ENCODE results near the gene VEGFA. TPM values are rescaled to one million over a fixed set of nuclear protein-coding genes. Genes with fewer than 3 reads are reported as not detected.
"Not testable (repeated sequence)": the region's sequence is repeated elsewhere in the genome, so short reads cannot be mapped to it uniquely, and the experiment has no call there.

The VEGFA gene
- total RNA-seq, 1 donor from 2014 or later = 19.8 TPM

DNA sequence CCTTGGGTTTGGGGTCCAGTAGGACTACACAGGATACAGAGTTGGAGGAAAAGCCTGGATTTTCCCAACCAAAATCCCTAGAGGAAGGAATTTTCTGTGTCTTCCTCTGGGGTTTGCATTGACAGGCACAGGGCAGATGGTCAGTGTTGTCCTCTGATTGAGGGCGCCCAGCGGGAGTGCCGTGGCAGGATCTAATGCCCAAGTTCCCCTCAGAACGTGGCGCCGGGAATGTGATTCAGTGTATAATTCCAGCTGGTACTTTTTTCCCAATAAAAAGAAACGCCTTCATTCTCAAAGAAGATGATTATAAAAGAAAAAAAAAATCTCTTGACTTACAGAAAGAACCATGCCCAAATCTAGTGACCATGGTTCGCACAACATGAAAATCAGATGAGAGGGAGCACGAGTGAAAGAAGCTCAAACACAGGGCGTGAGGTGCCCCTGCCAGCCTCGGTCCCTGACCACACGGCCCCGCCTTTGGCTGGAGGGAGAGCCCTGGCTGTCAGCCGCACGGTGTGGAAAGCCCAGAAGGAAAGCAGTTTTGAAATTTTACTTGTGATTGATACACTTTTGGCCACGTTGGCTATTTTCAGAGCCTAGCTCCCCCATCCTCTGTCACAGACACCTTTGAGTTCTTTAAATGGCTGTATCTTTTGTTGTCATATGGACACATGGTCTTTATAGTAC is 31.6 kb downstream of the VEGFA start:
- no peak for DNase-seq (ENCODE audit: low read depth, low spot score)

GRCh38 chr6:43803055-43803782 is 33.2 kb downstream of the VEGFA start:
- DNase-seq (ENCODE audit: low read depth, low spot score) = no peak

DNA sequence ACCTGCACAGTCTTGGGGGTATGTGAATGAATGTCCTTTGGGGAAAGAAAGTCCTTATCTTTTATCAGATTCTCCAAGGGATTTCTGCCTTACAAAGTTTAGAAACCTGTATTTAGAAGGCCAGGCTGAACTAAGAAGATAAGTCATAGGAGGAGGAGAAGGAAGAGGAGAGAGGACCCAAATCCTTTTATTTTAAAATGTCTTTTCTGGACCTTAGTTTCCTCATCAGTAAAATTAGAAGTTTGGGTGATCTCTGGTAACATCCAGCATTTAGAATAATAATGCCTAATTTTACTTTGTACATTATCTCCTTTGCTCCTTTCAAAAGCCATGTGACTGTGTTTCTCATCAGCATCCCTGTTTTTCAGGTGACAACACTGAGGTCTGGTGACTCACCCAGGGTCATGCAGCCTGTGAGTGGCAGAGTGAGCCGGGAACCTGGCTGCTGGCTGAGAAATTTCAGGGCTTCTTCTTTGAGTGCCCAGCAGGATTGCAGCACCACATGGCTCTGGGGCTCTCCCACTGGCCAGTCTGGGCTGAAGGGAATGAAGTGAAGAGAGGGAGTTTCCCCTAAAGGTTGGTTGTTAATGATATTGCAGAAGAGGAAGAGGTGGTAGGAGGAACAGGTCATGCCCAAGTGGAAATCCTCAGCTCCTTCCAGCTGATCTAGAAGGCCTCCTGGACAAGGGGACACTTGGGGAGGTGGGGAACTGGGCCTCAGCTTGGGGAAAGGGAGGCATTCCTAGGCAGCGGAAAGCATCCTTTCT is 34.0 kb downstream of the VEGFA start:
- no peak for DNase-seq (ENCODE audit: low read depth, low spot score)

DNA sequence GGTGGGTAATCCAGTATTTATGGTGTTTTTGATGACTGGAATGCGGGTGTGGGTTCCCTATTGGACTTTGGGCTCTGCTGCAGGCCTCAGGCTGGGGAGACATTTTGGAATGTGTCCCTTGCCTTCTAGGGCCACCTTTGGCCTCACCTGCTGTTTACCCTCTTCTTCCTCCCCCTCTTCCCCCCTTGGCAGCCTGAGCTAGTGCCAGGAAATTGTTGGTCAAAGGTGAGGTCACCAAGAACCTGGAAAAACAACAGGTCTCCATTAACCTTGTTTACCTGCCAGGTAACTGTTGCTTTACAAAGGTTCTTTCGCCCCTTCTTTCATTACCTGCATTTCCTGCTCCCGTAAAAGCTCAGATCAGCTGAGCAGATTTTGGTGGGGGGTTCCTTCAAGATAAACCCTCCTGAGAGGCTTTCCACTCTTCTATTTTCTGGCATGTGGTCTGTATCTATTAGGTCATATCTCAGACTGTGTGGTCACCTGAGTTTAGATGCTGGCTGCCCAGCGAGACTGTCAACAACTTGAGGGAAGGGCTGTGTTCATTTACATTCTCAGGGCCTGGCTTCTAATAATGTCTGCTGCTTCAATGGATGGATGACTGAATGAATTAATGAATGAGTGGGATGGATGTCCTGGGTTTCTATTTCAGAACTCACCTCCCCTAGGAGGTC is 34.7 kb downstream of the VEGFA start:
- no peak for DNase-seq (ENCODE audit: low read depth, low spot score)

- DNase-seq (ENCODE audit: low read depth, low spot score) = no peak
Measured at GRCh38 chr6:43805699-43806042, 35.7 kb downstream of the VEGFA start.

- DNase-seq (ENCODE audit: low read depth, low spot score) = no peak
Measured at GRCh38 chr6:43806043-43806757, 36.2 kb downstream of the VEGFA start.

DNA sequence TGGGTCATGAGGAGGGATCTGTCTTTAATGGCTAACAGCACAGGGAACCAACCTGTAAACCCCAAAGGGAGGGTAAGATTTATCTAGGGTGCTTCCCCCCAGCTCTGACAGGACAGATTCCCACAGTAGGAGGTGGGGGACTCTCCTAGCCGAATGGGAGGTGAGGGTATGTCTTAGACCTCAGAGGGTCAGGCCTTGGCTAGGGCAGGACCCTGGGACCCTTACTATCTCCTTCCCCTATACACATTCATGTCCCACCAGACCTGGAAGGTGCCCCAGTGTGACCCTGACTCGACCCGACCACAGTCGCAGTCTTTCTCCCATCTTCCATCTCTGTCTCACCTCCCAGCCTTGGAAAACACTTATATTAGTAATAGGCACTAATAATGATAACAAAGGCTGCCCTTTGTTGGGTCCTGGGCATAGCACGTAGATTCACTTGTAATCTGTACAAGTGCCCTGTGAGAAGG is 36.8 kb downstream of the VEGFA start:
- no peak for DNase-seq (ENCODE audit: low read depth, low spot score)

GRCh38 chr6:43807228-43808061 is 37.4 kb downstream of the VEGFA start:
- DNase-seq (ENCODE audit: low read depth, low spot score) = no peak

DNA sequence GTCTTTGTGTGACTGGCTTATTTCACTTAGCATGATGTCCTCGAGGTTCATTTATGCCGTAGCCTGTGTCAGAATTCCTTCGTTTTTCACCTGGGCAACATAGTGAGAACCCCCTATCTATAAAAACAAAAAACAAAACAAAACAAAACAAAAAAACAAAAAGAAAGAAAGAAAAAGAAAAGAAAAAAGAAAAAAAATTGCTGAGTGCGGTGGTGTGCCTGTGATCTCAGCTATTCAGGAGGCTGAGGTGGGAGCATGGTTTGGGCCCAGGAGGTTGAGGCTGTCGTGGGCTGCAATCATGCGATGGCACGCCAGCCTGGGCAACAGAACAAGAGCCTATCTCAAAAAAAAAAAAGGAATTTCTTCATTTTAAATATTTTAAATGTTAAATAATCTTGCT is 38.4 kb downstream of the VEGFA start:
- DNase-seq (ENCODE audit: low read depth, low spot score) = no peak

- no peak for DNase-seq (ENCODE audit: low read depth, low spot score)
Measured at GRCh38 chr6:43809417-43810305, 39.6 kb downstream of the VEGFA start.

GRCh38 chr6:43810965-43811732 is 41.1 kb downstream of the VEGFA start:
- DNase-seq (ENCODE audit: low read depth, low spot score) = no peak

- no peak for DNase-seq (ENCODE audit: low read depth, low spot score)
Measured at GRCh38 chr6:43811733-43812099, 41.7 kb downstream of the VEGFA start.

DNA sequence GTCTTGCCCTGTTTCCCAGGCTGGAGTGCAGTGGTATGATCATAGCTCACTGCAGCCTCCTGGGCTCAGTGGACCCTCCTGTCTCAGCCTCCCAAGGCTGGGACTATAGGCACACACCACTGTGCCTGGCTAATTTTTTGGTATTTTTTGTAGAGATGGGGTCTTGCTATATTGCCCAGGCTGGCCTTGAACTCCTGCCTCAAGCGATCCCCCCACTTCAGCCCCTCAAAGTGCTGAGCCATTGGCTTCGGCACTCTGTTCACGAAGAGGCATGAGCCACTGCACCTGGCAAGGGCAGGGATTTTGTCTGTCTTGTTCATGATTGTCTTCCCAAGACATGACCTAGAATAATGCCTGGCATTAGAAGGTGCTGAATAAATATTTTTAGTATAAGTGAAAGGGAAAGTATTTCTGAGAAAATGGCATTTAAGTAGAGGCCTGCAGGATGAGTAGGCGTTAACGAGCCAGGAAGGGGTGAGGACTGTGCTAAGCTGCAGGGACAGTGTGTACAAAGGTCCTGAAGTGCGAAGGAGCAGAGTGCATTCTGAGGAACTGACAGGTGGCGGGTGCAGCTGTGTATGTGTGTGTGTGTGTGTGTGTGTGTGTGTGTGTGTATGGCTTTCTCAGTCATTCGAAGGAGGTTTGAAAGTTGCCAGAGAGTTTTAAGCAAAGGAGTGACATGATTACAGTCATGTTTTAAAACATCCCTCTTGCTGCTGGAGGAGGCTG is 43.0 kb downstream of the VEGFA start:
- no peak for DNase-seq (ENCODE audit: low read depth, low spot score)

DNA sequence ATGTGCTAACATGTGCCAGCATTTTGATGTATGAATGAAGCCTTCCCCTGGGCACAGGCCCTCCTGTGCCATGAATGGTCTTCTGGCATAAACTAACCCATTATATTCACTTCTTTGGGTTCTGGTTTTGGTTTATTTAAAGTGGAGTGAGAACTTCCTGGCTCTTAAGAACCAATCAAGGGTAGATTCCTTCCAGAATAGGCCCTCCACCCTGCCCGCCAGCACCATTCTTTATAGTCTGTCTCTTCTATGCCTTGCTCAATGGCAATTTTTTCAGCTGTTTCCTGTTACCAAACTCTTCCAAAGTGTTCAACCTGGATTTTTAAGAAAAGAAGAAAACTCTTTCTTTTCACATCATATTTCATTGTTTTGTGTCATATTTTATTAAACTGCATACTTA is 44.1 kb downstream of the VEGFA start:
- DNase-seq (ENCODE audit: low read depth, low spot score) = no peak

DNA sequence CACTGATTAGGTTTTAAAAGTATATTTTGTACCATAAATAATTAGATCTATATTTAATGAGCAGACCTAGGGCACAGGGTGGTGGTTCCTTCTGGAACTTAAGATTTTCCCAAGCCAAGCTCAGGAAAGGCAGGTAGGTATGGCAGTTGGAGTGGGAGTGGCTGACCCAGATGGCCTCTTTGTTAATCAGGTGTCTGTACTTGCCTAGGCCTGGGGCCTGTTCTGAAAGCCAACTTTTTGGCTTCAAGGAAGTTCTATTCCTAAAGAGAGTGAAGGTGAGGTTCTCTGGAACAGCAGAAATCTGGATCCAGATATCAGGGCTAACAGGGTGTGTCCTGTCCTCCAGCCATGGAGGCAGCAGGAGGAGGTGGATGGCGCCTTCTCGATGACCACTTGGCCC is 44.9 kb downstream of the VEGFA start:
- no peak for DNase-seq (ENCODE audit: low read depth, low spot score)

DNA sequence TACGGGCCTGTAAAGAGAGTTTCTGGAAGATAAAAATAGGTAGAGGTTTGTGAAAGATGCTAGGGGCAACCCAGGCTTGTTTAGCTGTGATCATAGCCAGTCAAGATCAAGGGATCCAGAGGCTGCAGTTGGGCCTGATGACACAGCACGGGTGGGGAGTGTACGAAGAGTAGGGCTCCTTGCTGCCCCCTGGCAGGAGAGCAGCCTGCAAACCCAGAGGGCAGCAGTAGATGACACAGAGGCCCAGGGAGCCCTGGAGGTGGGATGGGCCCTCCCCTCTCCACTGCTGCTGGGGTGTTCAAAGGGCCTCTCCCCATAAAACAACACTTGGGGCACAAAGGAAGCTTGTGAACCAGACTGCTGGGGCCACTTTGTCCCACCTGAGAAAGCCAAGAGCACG is 47.2 kb downstream of the VEGFA start:
- no peak for DNase-seq (ENCODE audit: low read depth, low spot score)

DNA sequence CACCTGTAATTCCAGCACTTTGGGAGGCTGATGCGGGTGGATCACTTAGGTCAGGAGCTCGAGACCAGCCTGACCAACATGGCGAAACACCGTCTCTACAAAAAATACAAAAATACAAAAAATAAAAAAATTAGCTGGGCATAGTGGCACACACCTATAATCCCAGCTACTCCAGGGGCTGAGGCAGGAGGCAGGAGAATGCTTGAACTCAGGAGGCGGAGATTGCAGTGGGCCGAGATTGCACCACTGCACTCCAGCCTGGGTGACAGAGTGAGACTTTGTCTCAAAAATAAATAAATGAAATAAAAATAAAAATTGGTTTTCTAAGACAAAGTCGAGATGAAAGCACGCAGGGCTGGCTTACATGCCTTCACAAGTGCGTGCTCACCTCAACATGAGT is 49.0 kb downstream of the VEGFA start:
- not testable (repeated sequence) for DNase-seq (ENCODE audit: low read depth, low spot score)

DNA sequence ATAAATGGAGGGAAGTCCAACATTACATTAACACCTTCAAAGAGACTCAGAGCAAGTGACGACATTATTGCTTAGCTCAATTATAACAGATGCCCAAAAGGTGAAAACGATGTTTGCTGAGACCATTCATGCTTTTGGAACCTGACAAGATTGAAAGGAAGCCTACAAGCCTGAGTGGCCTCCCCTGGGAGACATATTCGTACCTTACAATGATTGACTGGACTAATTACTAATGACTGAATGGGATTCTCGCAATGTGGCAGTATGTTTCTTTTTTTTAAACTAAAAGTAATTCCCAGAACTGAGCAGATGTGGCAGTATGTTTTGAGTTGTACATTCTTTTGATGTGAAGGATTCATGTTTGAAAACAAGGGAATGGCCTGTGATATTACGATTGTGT is 49.9 kb downstream of the VEGFA start:
- DNase-seq (ENCODE audit: low read depth, low spot score) = no peak

Data from pulmonary artery endothelial cell (primary cell).